ENCODE data around the gene EDAR. TPM values are rescaled to one million over a fixed set of nuclear protein-coding genes. Genes with fewer than 3 reads are reported as not detected.

Gene EDAR
- total and polyA plus RNA-seq, 2 of the 4 experiments (the other 2 are of a cell fraction): not detected

DNA sequence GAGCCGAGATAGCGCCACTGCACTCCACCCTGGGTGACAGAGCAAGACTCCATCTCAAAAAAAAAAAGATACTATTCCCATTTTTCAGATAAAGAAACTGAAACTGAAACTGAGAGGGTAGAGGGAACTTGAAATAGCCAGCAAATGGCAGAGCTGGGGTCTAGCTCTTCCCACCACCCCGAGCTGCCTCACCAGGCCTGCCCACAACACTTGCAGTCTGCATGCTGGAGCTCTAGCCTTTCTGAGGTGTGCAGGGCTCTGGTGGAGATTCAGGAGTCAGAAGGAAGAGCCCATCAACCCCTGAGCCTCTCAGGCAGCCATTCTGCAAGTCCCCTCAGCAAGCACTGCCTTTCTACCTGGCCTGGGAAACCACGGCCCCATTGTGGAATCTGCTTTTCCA is 14.3 kb downstream of the EDAR start:
- Histone ChIP-seq H3K4me1 (ENCODE audit: control insufficient read depth, insufficient read depth, low read length) (0 out of 2 replicates have a peak, but pooled peaks cover 2% of the 10 kb centered on the region), H4K8ac (ENCODE audit: low read depth in 2 of 2, low read length in 2 of 2) (no peak overlapping the region), H2AFZ (replicated peaks; ENCODE audit: low read length, poor library complexity) (no peak overlapping the region), H2BK5ac (ENCODE audit: low read depth, low read length, poor library complexity, severe bottlenecking) (no peak overlapping the region), H2BK120ac (ENCODE audit: low read depth, low read length) (no peak overlapping the region), H4K5ac (ENCODE audit: low read depth, low read length) (no peak overlapping the region), H3K4me3 (ENCODE audit: insufficient read depth, low read depth, low read length) (no peak overlapping the region), H3K14ac (replicated peaks; ENCODE audit: low read depth, low read length) (no peak overlapping the region), H2BK15ac (ENCODE audit: low read depth, low read length) (no peak overlapping the region), H3K27me3 (ENCODE audit: control insufficient read depth, insufficient read depth, low read length) (peaks cover 60% of the 10 kb centered on the region), H2AK5ac (ENCODE audit: low read depth, low read length) (no peak overlapping the region), H2AK9ac (replicated peaks; ENCODE audit: low read depth, low read length, poor library complexity) (no peak overlapping the region), H4K91ac (ENCODE audit: insufficient read depth, low read depth, low read length) (no peak overlapping the region), H3K56ac (ENCODE audit: extremely low read depth, insufficient read depth, low read length) (no peak overlapping the region), H3K27ac (ENCODE audit: insufficient read depth, low read length) (no peak overlapping the region), H3K79me1 (ENCODE audit: low read depth in 1 of 2, low read length in 2 of 2) (no peaks in the 10 kb centered on the region), H3K9me3 (ENCODE audit: control insufficient read depth, insufficient read depth, low read length) (no peaks in the 10 kb centered on the region; the same call in 1 of the 2 replicates), H3K9me1 (ENCODE audit: insufficient read depth, low read length) (no peaks in the 10 kb centered on the region), H3K36me3 (ENCODE audit: control insufficient read depth, insufficient read depth, low read length) (no peaks in the 10 kb centered on the region), H4K20me1 (ENCODE audit: insufficient read depth, low read length) (no peaks in the 10 kb centered on the region), H3K18ac (ENCODE audit: low read depth, low read length) (no peak overlapping the region), H3K23ac (ENCODE audit: low read depth, low read length) (no peak overlapping the region), H3K4me2 (ENCODE audit: low read depth, low read length) (no peak overlapping the region), H3K4ac (ENCODE audit: low read depth, low read length) (no peak overlapping the region), H3K9ac (ENCODE audit: low read depth, low read length) (no peak overlapping the region), H2BK20ac (ENCODE audit: low read depth, low read length) (no peak overlapping the region)
- TF ChIP-seq MAZ (IDR thresholded peaks at IDR 0.05; ENCODE audit: borderline replicate concordance, low read depth, low read length): no peak
- no peak for TF ChIP-seq FOS (IDR thresholded peaks at IDR 0.05; ENCODE audit: low read depth, low read length)
- TF ChIP-seq, protein P1, sequence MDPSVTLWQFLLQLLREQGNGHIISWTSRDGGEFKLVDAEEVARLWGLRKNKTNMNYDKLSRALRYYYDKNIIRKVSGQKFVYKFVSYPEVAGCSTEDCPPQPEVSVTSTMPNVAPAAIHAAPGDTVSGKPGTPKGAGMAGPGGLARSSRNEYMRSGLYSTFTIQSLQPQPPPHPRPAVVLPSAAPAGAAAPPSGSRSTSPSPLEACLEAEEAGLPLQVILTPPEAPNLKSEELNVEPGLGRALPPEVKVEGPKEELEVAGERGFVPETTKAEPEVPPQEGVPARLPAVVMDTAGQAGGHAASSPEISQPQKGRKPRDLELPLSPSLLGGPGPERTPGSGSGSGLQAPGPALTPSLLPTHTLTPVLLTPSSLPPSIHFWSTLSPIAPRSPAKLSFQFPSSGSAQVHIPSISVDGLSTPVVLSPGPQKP (IDR thresholded peaks at IDR 0.05; ENCODE audit: borderline replicate concordance, low read depth, low read length): no peak
- TF ChIP-seq BHLHE40 (IDR thresholded peaks at IDR 0.05; ENCODE audit: low read depth, low read length): no peak
- TF ChIP-seq, protein P2, sequence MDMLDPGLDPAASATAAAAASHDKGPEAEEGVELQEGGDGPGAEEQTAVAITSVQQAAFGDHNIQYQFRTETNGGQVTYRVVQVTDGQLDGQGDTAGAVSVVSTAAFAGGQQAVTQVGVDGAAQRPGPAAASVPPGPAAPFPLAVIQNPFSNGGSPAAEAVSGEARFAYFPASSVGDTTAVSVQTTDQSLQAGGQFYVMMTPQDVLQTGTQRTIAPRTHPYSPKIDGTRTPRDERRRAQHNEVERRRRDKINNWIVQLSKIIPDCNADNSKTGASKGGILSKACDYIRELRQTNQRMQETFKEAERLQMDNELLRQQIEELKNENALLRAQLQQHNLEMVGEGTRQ (IDR thresholded peaks at IDR 0.05; ENCODE audit: low read depth, low read length): no peak
- TF ChIP-seq CHD1 (IDR thresholded peaks at IDR 0.05; ENCODE audit: low read depth, low read length): no peak
- no peak for TF ChIP-seq SMC3 (IDR thresholded peaks at IDR 0.05; ENCODE audit: low read depth, low read length)
- no peak for TF ChIP-seq MAFK (IDR thresholded peaks at IDR 0.05; ENCODE audit: low read depth, low read length)
- no peak for TF ChIP-seq RAD21 (IDR thresholded peaks at IDR 0.05; ENCODE audit: low read length)
- no peak for TF ChIP-seq CEBPB (IDR thresholded peaks at IDR 0.05; ENCODE audit: low read depth, low read length)
- no peak for TF ChIP-seq POLR2A (IDR thresholded peaks at IDR 0.05; ENCODE audit: low read depth, low read length)
- TF ChIP-seq MXI1 (IDR thresholded peaks at IDR 0.05; ENCODE audit: borderline replicate concordance, low read depth, low read length): no peak
- TF ChIP-seq, protein P3, sequence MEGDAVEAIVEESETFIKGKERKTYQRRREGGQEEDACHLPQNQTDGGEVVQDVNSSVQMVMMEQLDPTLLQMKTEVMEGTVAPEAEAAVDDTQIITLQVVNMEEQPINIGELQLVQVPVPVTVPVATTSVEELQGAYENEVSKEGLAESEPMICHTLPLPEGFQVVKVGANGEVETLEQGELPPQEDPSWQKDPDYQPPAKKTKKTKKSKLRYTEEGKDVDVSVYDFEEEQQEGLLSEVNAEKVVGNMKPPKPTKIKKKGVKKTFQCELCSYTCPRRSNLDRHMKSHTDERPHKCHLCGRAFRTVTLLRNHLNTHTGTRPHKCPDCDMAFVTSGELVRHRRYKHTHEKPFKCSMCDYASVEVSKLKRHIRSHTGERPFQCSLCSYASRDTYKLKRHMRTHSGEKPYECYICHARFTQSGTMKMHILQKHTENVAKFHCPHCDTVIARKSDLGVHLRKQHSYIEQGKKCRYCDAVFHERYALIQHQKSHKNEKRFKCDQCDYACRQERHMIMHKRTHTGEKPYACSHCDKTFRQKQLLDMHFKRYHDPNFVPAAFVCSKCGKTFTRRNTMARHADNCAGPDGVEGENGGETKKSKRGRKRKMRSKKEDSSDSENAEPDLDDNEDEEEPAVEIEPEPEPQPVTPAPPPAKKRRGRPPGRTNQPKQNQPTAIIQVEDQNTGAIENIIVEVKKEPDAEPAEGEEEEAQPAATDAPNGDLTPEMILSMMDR (conservative IDR thresholded peaks at IDR 0.05; ENCODE audit: low read depth, low read length): no peak
- no peak for TF ChIP-seq NFE2L2 (IDR thresholded peaks at IDR 0.05; ENCODE audit: low read depth, low read length)
- no peak for TF ChIP-seq RCOR1 (IDR thresholded peaks at IDR 0.05; ENCODE audit: insufficient replicate concordance, low read length)
- TF ChIP-seq RFX5 (IDR thresholded peaks at IDR 0.05; ENCODE audit: low read depth, low read length): no peak
- intact Hi-C loops (cut with micrococcal nuclease) (no loop called here), dilution Hi-C loops (cut with HindIII; ENCODE audit: low sequenced_read_pairs, unreplicated experiment) (no loop called here), in situ Hi-C loops (cut with MboI; ENCODE audit: low sequenced_read_pairs) (no loop called here)
- WGBS, 2 experiments (ENCODE audit: extremely low coverage in 2 of 2, insufficient read length in 1 of 2): no CpG with 5 or more reads among the region's 4 CpGs
- POLR2A ChIA-PET (ENCODE audit: unreplicated experiment): no interaction called here
- DNase-seq: no peak
- no peak for ATAC-seq (ENCODE audit: low read depth)
- no TSS peak for BruUV-seq (replicated peaks)
- CTCF ChIA-PET: interaction anchor here (0.6 kb wide), 1 partner anchor 277 kb away, joined by 5 read pairs; no protein-coding TSS in a partner anchor

Measured in IMR-90 (cell line).